T-helper 17 cell (primary cell): Measurements from ENCODE around the gene TBC1D22A. TPM values are rescaled to one million over a fixed set of nuclear protein-coding genes. Genes with fewer than 3 reads are reported as not detected.
A peak's percentile ranks its signal among the peaks of the same experiment; 100 is the strongest.
"Not testable (repeated sequence)": the region's sequence is repeated elsewhere in the genome, so short reads cannot be mapped to it uniquely, and the experiment has no call there.

Experiments
- ATAC-seq: fragments of 150-1000 bp; cut with Tn5 transposase; 2 replicates; pipeline ENCODE4 v1.10.0; 2021; ENCODE audit warnings: mild to moderate bottlenecking, moderate library complexity
- DNase-seq, 3 donors: peaks; one replicate each; pipeline versions ENCODE4 v3.0.0 to v3.0.0-alpha.2; 2020 to 2021
- H3K9me3 ChIP-seq: one replicate; pipeline ENCODE4 v1.7.0; 2013; ENCODE audit warnings: low read length, mild to moderate bottlenecking; ENCODE audit not compliant: control insufficient read depth, poor library complexity, severe bottlenecking
- H3K27ac Mint-ChIP-seq: one replicate; pipeline ENCODE4 v1.8.0; 2022; ENCODE audit warnings: mild to moderate bottlenecking, moderate library complexity, mixed read lengths
- H3K27me3 Mint-ChIP-seq: one replicate; pipeline ENCODE4 v1.8.0; 2022; ENCODE audit warnings: mixed read lengths
- H3K36me3 Mint-ChIP-seq: one replicate; pipeline ENCODE4 v1.8.0; 2022; ENCODE audit warnings: low read depth, mixed read lengths
- H3K4me1 Mint-ChIP-seq: one replicate; pipeline ENCODE4 v1.8.0; 2022; ENCODE audit warnings: mild to moderate bottlenecking, mixed read lengths
- H3K4me3 Mint-ChIP-seq: one replicate; pipeline ENCODE4 v1.8.0; 2022; ENCODE audit warnings: mild to moderate bottlenecking, moderate library complexity, mixed read lengths
- total RNA-seq, 4 donors: library from RNA in 2 of 4; stranded (reverse) in 2 of 4; gene quantifications; one replicate each; pipeline ENCODE4 v1.2.3 and lab custom pipeline; 2022 to 2026

TBC1D22A gene
- total RNA-seq, 2 donors from 2014 or later, result 42.1 to 43.8 TPM

GRCh38 chr22:47133061-47133969 lies 370.9 kb downstream of the TBC1D22A start:
- no peak for ATAC-seq
- Mint-ChIP-seq H3K4me1 (peaks cover 5% of the 10 kb centered on the region), H3K4me3 (no peak overlapping the region), H3K36me3 (peaks cover 2% of the 10 kb centered on the region), H3K27me3 (no peaks in the 10 kb centered on the region), H3K27ac (peak overlapping the region; percentile 29)
- DNase-seq, result no peak
- H3K9me3 ChIP-seq, result no peaks in the 10 kb centered on the region

GRCh38 chr22:47134222-47134621 lies 371.8 kb downstream of the TBC1D22A start:
- H3K27ac Mint-ChIP-seq, result peak overlapping the region; percentile 29
- H3K27me3 Mint-ChIP-seq, result no peaks in the 10 kb centered on the region
- peaks cover 2% of the 10 kb centered on the region for H3K36me3 Mint-ChIP-seq
- no peaks in the 10 kb centered on the region for H3K9me3 ChIP-seq
- ATAC-seq (no peak), DNase-seq (no peak)
- peaks cover 5% of the 10 kb centered on the region for H3K4me1 Mint-ChIP-seq
- H3K4me3 Mint-ChIP-seq, result no peak overlapping the region

GRCh38 chr22:47135338-47135737 lies 372.9 kb downstream of the TBC1D22A start:
- no peaks in the 10 kb centered on the region for H3K27me3 Mint-ChIP-seq
- H3K36me3 Mint-ChIP-seq, result peaks cover 2% of the 10 kb centered on the region
- DNase-seq, result no peak
- H3K4me1 Mint-ChIP-seq, result peaks cover 5% of the 10 kb centered on the region
- H3K9me3 ChIP-seq, result no peaks in the 10 kb centered on the region
- no peak for ATAC-seq
- H3K4me3 Mint-ChIP-seq, result no peak overlapping the region
- H3K27ac Mint-ChIP-seq, result no peak overlapping the region

- Mint-ChIP-seq H3K27ac (no peak overlapping the region), H3K27me3 (no peaks in the 10 kb centered on the region), H3K36me3 (peaks cover 2% of the 10 kb centered on the region)
Observed at GRCh38 chr22:47136050-47136449, 373.6 kb downstream of the TBC1D22A start.

GRCh38 chr22:47136671-47137070 lies 374.2 kb downstream of the TBC1D22A start:
- no peaks in the 10 kb centered on the region for H3K9me3 ChIP-seq
- Mint-ChIP-seq H3K27me3 (no peaks in the 10 kb centered on the region), H3K4me3 (no peak overlapping the region), H3K27ac (no peak overlapping the region), H3K4me1 (peaks cover 5% of the 10 kb centered on the region), H3K36me3 (peaks cover 2% of the 10 kb centered on the region)
- ATAC-seq (no peak), DNase-seq (no peak)

More at GRCh38 chr22:47136050-47136449, 373.6 kb downstream of the TBC1D22A start:
- Mint-ChIP-seq H3K4me1 (peaks cover 5% of the 10 kb centered on the region), H3K4me3 (no peak overlapping the region)
- DNase-seq (no peak), ATAC-seq (no peak)
- H3K9me3 ChIP-seq, result no peaks in the 10 kb centered on the region

- Mint-ChIP-seq H3K36me3 (no peaks in the 10 kb centered on the region), H3K4me1 (peaks cover 5% of the 10 kb centered on the region), H3K4me3 (no peak overlapping the region), H3K27ac (no peak overlapping the region), H3K27me3 (no peaks in the 10 kb centered on the region)
- ATAC-seq (no peak), DNase-seq (no peak)
- no peaks in the 10 kb centered on the region for H3K9me3 ChIP-seq
Observed at GRCh38 chr22:47139013-47139789, 376.8 kb downstream of the TBC1D22A start.

- H3K27me3 Mint-ChIP-seq, result no peaks in the 10 kb centered on the region
- H3K27ac Mint-ChIP-seq, result no peak overlapping the region
- ATAC-seq (no peak), DNase-seq (no peak)
- H3K9me3 ChIP-seq, result no peaks in the 10 kb centered on the region
- no peak overlapping the region for H3K4me3 Mint-ChIP-seq
- no peaks in the 10 kb centered on the region for H3K36me3 Mint-ChIP-seq
- peaks cover 5% of the 10 kb centered on the region for H3K4me1 Mint-ChIP-seq
Observed at GRCh38 chr22:47139790-47140119, 377.3 kb downstream of the TBC1D22A start.

- not testable (repeated sequence) for H3K4me1 Mint-ChIP-seq, H3K27me3 Mint-ChIP-seq, H3K4me3 Mint-ChIP-seq, ATAC-seq, H3K36me3 Mint-ChIP-seq, DNase-seq, H3K9me3 ChIP-seq, H3K27ac Mint-ChIP-seq
Observed at GRCh38 chr22:47140975-47141374, 378.5 kb downstream of the TBC1D22A start.

GRCh38 chr22:47142427-47143046 lies 380.1 kb downstream of the TBC1D22A start:
- ATAC-seq, result no peak
- no peak overlapping the region for H3K27ac Mint-ChIP-seq
- H3K4me3 Mint-ChIP-seq, result no peak overlapping the region

GRCh38 chr22:47143249-47143938 lies 380.9 kb downstream of the TBC1D22A start:
- Mint-ChIP-seq H3K27me3 (no peaks in the 10 kb centered on the region), H3K4me3 (no peak overlapping the region), H3K27ac (no peak overlapping the region), H3K4me1 (peaks cover 3% of the 10 kb centered on the region), H3K36me3 (no peaks in the 10 kb centered on the region)
- no peaks in the 10 kb centered on the region for H3K9me3 ChIP-seq
- ATAC-seq (no peak), DNase-seq (no peak)

More at GRCh38 chr22:47142427-47143046, 380.1 kb downstream of the TBC1D22A start:
- Mint-ChIP-seq H3K36me3 (no peaks in the 10 kb centered on the region), H3K4me1 (peaks cover 3% of the 10 kb centered on the region), H3K27me3 (no peaks in the 10 kb centered on the region)
- H3K9me3 ChIP-seq, result no peaks in the 10 kb centered on the region
- DNase-seq, result no peak

GRCh38 chr22:47144076-47144765 lies 381.8 kb downstream of the TBC1D22A start:
- no peaks in the 10 kb centered on the region for H3K36me3 Mint-ChIP-seq
- H3K27me3 Mint-ChIP-seq, result no peaks in the 10 kb centered on the region
- DNase-seq (no peak), ATAC-seq (no peak)
- H3K27ac Mint-ChIP-seq, result no peak overlapping the region
- H3K9me3 ChIP-seq, result no peaks in the 10 kb centered on the region
- peaks cover 3% of the 10 kb centered on the region for H3K4me1 Mint-ChIP-seq
- H3K4me3 Mint-ChIP-seq, result no peak overlapping the region

- Mint-ChIP-seq H3K4me1 (peaks cover 3% of the 10 kb centered on the region), H3K4me3 (no peak overlapping the region), H3K36me3 (no peaks in the 10 kb centered on the region), H3K27me3 (no peaks in the 10 kb centered on the region), H3K27ac (no peak overlapping the region)
- no peak for ATAC-seq
- no peak for DNase-seq
- no peaks in the 10 kb centered on the region for H3K9me3 ChIP-seq
Observed at GRCh38 chr22:47144791-47145425, 382.5 kb downstream of the TBC1D22A start.
